NAMALWA (cell line): ENCODE data around the gene SHISA7.
"Not testable (repeated sequence)": the region's sequence is repeated elsewhere in the genome, so short reads cannot be mapped to it uniquely, and the experiment has no call there.

Experiments used
- DNase-seq: peaks from one replicate; pipeline ENCODE4 v3.0.0-alpha.2; 2015; ENCODE audit warnings: low spot score

The SHISA7 gene

DNA sequence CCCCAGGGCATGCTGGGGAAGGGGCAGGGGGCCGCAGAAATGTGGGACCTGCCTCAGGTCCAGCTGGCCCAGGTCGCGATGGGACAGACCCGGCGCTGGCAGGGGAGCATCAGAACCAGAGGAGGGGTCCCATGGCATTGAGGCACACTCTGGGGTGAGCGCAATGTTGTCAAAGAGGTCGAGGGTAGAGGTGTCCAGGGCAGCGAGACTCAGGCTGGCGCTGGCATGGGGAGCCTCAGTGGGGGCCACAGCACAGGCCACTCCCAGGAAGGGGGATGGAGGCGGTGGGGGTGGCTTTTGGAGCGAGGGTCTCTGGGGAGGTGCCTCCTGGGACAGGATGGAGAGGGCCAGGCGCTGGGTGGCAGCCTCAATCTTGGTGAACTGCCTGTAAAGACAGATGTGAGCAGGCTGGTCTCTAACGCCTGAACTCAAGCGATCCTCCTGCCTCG, 20.5 kb upstream of the SHISA7 start:
- DNase-seq: no peak

DNA sequence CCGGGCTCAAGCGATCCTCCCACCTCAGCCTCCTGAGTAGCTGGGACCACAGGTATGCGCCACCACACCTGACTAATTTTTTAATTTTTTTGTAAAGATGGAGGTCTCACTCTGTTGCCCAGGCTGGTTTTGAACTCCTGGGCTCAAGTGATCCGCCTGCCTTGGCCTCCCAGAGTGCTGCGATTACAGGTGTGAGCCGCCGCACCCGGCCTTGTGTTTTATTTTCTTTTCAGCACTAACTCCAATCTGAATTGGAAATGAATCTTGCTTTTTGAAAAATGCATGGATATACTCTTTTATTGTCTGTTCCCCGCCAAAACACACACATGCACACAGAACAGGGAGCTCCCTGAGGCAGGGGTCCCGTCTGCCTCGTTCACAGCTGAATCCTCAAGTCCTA, 19.6 kb upstream of the SHISA7 start:
- DNase-seq: no peak

DNA sequence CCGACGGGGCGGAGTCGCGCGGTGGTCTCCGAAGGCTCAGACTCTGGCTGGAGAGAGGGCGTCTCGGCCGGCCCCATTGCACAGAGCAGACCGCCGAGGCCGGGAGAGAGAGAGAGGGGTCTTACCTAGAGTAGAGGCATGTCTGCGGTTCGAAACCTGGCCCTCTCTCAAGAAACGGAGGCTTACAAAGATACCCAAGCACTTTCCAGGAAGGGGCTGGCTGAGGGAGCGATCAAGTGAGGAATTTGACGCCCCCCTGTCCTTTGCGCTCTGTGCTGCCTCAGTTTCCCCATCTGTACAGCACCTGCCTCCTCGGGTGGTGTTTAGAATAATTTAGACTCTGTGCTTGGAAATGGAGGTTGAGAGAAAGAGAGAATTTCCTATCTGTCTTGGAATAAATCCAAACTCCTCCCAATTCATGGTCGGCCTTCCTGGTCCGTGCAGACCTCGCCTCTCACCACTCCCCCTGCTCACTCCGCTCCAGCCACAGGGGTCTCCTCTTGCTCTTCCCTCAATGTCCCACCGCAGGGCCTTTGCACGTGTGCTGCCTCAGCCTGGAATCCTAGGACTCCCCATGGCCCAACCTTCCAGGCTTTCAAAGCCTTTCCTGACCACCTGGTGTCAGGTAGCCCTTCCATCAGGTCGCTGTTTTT, 19.0 kb upstream of the SHISA7 start:
- DNase-seq: no peak

- peak; percentile 100 for DNase-seq
Observed at GRCh38 chr19:55461259-55461973, 18.3 kb upstream of the SHISA7 start, which contains the start of gene ISOC2. Gene ISOC2, minus strand, starts transcription at chr19:55461642. Its CDS starts 5,156 bp downstream, at chr19:55456486.

DNA sequence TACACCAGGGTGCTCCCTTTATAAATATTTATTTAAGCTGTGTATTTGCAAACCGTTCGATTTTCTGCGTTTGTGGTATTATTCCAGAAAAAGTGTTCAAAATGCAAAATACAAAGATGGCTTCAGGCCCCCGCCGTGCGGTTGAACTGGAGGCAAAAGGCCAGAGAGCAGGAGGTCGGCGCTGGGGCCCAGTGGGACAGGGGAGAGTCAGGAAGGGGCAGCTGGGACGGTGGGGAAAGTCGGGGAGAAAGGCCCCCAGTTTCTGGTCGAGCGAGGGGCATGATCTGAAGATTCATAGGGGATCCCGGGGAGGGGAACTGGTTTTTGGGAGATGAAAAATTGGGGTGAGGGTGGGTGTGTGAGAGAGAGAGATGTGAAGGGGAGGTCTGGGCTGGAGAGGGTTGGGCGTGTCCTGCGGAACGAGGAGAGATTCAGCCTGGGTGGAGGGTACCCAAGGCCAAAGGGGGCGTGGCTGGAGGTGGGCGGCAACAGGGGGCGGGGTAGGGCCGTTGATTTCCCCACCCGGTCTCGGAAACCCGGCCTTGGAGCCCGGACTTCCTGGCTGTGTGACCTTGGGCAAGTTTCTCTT, 17.7 kb upstream of the SHISA7 start:
- peak; percentile 77 for DNase-seq

GRCh38 chr19:55459950-55460657, 17.0 kb upstream of the SHISA7 start:
- DNase-seq: no peak

DNA sequence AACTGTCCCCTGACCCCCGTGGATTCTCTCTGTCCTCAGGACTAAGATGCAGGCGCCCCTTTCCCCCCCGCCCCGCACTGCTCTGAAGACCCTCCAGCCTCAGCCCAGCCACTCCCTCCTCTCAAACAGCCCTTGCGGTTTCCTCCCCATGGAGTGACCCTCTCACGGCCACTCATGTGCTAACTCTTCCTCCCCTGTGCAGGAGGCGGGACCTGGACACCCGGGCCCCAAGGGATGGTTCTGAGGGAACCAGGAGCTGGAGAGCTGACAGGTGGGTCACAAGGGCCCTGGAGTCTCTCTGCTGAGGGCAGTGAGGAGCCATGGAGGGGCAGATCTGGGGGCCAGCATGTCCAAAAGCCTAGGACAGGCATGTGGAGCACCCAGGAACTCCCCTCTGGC, 16.4 kb upstream of the SHISA7 start:
- no peak for DNase-seq

DNA sequence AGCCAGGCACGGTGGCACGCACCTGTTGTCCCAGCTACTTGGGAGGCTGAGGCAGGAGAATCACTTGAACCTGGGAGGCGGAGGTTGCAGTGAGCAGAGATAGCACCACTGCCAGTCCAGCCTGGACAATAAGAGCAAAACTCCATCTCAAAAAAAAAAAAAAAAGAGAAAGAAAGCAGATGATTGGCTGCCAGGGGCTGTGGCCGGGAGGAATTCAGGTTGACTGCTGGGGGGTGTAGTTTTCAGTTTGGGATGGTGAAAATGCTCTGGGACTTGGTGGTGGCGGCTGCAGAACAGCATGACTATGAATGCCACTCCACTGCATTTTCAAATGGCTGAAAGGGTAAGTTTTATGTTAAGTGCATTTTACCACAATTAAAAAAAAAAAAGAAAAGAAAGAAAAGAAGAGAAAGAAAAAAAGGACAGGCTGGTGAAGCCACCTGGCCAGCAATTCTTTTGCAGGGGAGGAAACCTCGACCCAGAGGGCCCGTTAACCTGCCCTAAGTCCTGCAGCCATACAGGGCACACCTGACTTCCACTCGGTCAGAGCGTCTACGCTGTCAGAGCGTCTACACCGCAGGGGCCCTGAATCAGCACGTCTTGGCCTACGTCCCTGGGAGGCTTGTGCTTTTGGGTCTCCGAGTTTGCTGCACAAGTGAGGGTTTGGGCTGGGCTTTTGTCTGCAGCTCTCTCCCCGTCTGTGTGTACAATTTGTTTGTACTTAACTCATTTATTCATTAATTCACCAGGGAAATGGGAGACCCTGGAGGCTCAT, 14.8 kb upstream of the SHISA7 start:
- DNase-seq: no peak

DNA sequence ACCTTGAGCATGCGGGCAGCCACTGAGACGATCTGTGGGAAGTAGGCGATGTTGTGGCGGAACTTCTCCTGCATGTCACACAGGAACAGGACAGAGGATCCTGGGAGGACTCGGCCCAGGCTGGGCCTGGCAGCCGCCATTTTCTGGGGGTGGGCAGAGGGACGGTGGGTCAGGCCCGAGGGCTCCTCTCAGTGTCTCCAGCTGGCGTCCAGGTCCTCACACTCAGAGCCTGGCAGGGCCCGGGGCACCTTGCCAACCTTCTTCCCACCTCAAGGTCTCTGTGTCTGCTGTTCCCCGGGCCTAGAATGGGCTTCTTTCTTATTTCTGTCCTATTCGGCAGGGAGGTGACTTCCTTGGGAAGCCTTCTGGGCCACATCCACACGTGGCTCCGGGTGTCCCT, 13.2 kb upstream of the SHISA7 start:
- DNase-seq: no peak

DNA sequence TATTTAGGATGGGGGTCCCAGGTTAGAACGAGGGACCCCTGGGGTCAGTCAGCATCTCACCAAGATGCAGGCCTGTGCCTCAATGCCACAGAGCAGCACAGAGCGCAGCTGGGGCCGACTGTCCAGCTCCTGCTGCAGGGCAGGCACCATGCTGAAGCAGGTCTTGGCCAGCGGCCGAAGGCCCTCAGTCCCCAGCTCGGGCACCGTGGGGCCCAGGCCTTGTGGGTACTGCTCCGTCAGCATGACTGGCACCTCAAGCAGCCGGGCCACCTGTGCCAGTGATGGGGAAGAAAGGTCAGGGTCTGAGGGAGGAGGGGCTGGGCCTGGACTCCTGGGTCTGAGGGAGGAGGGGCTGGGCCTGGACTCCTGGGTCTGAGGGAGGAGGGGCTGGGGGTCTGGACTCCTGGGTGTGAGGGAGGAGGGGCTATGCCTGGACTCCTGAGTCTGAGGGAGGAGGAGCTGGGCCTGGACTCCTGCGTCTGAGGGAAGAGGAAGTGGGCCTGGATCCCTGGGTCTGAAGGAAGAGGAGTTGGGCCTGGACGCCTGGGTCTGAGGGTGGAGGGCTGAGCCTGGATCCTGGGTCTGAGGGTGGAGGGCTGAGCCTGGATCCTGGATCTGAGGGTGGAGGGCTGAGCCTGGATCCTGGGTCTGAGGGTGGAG, 12.6 kb upstream of the SHISA7 start:
- no peak for DNase-seq

GRCh38 chr19:55454787-55455243, 11.7 kb upstream of the SHISA7 start:
- DNase-seq: peak; percentile 64

GRCh38 chr19:55453511-55454260, 10.6 kb upstream of the SHISA7 start:
- no peak for DNase-seq

- peak; percentile 68 for DNase-seq
Observed at GRCh38 chr19:55452749-55453346, 9.7 kb upstream of the SHISA7 start.

DNA sequence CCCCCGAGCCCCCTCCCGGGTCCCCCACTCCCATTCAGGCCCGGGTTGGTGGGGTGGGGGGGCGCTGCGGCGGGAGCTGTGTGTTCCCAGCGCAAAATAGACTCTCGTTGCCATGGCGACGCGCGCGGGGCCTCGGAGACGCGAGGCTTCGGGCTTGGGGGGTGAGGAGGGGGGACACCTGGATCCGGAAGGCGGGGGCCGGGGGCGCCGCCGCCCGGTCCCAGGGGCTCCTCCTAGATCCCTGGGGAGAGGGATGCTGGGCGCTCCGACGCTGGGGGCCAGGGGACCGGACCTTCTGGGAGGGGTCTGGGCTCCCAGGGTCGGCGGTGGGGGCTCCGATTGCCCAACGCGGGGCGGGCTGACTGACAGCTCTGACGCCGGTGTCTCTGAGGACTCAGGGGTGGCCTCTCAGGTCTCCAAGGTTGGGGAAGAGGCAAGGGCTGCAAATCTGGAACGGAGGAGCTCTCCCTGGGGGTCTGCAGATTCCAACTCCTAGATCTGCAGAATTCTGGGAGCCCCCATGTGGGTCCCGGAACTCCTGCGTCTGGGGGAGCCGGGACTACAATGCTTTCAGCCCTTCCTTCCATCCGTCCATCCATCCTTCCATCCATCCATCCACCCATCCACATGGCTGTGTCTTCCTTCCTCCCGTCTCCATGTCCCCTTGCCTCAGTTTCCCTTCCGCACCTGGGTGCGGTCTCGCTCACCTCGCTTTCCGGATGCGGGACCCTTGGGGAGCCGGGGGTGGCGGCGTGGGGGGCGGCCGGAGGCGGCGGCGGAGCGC, 9.1 kb upstream of the SHISA7 start:
- DNase-seq: no peak

DNA sequence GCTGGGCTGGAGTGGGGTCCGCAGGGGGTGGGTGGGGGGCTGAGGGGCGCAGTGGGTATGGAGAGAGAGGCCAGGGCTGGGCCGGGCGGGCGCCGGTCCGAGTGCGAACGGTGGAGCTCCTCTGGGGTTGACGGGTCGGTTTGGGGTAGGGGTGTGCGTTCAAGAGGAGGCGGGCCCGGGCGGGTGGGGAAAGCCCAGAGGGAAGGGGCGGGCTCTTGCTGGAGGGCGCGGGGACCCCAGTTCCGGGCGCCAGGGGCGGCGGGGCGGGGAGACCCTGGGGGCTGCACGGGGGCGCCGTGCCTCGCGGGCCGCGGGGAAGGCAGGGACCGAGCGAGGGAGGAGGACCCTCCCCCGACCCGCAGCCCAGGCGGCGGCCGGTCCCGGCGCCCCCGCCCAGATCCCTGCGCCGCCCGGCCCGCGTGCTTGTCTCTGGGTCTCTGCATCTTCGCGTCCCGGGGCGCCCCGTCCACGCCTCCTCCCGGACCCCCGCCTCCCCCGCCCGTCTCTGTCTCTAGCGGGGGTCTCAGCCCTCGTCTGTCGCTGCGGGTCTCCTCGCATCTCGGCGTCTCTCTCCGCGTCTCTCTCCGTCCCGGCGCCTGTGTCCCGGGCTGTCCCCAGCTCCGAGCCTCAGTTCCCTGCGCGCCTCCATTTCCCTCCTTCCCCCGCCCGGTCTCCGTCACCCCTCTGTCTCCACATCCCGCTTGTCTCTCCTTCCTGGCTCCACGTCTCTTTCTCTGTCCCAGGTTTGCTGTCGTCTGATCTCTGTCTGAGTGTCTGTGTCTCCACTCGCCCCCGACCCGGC, 8.3 kb upstream of the SHISA7 start:
- no peak for DNase-seq

GRCh38 chr19:55449469-55449868, 6.4 kb upstream of the SHISA7 start:
- DNase-seq: no peak

DNA sequence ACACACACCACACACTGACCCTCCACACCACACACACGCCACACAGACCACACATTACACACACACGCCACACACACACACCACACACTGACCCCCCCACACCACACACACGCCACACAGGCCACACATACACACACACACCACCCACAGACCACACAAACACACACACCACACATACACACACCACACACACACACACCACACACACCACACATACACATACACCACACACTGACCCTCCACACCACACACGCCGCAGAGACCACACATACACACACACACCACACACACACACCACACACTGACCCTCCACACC, 5.0 kb upstream of the SHISA7 start:
- DNase-seq: not testable (repeated sequence)

DNA sequence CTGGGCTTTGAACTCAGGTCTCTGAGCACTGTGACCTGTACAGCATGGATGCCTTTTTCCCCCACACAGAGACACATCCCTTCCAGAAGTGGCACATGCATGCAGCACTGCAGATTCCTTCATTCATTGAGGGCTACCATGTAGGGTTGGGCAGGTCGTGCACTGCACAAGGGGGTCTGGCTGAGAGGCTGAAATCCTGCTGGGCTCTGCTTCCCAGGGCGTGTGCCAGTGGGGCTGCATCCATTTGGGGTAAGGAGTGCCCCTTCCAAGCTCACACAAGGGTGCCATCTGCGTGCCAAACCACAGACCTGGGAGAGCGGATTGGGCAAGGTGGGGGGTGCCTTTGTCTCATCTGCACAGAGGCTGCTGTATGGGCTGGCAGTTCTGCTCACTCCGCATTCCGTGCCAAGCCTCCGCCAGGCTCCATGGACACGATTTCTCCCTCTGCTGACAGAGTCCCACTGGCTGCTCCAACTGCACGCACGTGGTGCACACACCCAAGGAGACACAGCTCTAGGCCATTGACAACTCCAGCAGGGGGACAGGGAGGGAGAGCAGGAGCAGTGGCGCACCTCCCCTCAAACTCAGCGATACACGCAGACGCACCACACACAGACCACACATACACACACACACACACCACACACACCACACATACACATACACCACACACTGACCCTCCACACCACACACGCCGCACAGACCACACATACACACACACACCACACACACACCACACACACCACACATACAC, 4.5 kb upstream of the SHISA7 start:
- peak; percentile 59 for DNase-seq
